Activated CD4-positive, alpha-beta T cell treated with anti-CD3 and anti-CD28 coated beads for 4 hours (primary cell): ENCODE data around the gene ACADS.

Source experiments
- DNase-seq, 2 donors: peaks; one replicate each; pipeline ENCODE4 v3.0.0-alpha.2; 2020

The ACADS gene

GRCh38 chr12:120758798-120759590 is 33.4 kb downstream of the ACADS start:
- no peak for DNase-seq

GRCh38 chr12:120759591-120760348 is 34.1 kb downstream of the ACADS start:
- DNase-seq = no peak

GRCh38 chr12:120760349-120761254 is 35.0 kb downstream of the ACADS start:
- DNase-seq = no peak

GRCh38 chr12:120761519-120761934 is 35.9 kb downstream of the ACADS start:
- no peak for DNase-seq

- DNase-seq = no peak
These were observed 36.5 kb downstream of the ACADS start for GRCh38 chr12:120762086-120762485.

GRCh38 chr12:120763250-120763649 is 37.6 kb downstream of the ACADS start:
- no peak for DNase-seq

GRCh38 chr12:120764816-120765215 is 39.2 kb downstream of the ACADS start:
- no peak for DNase-seq

- DNase-seq = no peak
These were observed 40.9 kb downstream of the ACADS start for GRCh38 chr12:120766566-120766965.

GRCh38 chr12:120767071-120768024 is 41.7 kb downstream of the ACADS start:
- DNase-seq = no peak

GRCh38 chr12:120771097-120771496 is 45.5 kb downstream of the ACADS start:
- DNase-seq = no peak

- no peak for DNase-seq
These were observed 48.7 kb downstream of the ACADS start for GRCh38 chr12:120774169-120774916.

- DNase-seq = no peak
These were observed 50.4 kb downstream of the ACADS start for GRCh38 chr12:120775862-120776552.

GRCh38 chr12:120783197-120783596 is 57.6 kb downstream of the ACADS start:
- DNase-seq = peak in 1 of 2 donors; percentile 5

GRCh38 chr12:120784804-120785203 is 59.2 kb downstream of the ACADS start:
- no peak for DNase-seq

- DNase-seq = no peak
These were observed 62.3 kb downstream of the ACADS start for GRCh38 chr12:120787889-120788288.
